Calu3 (cell line): ENCODE results near the gene EVC2. TPM values are rescaled to one million over a fixed set of nuclear protein-coding genes. Genes with fewer than 3 reads are reported as not detected.

Source experiments
- BruUV-seq: library from RNA; stranded (reverse); fragments of 400-500 nt; replicated peaks from 2 replicates; lab custom pipeline; 2021; lab: Mats Ljungman, UMichigan
- CTCF ChIA-PET: fragments of 300-600 bp; sonication (Branson Sonifier 250); formaldehyde crosslinking; loops from one replicate; lab custom pipeline; 2022; ENCODE audit warnings: antibody characterized with exemption; lab: Charles Lee
- DNase-seq: peaks from one replicate; pipeline ENCODE4 v3.0.0; 2022
- H3K27ac Mint-ChIP-seq: one replicate; pipeline ENCODE4 v1.8.0; 2022; ENCODE audit warnings: mixed read lengths; ENCODE audit not compliant: unreplicated experiment
- H3K27me3 Mint-ChIP-seq: one replicate; pipeline ENCODE4 v1.8.0; 2022; ENCODE audit warnings: mixed read lengths; ENCODE audit not compliant: unreplicated experiment
- H3K36me3 Mint-ChIP-seq: one replicate; pipeline ENCODE4 v1.8.0; 2022; ENCODE audit warnings: mild to moderate bottlenecking, moderate library complexity, mixed read lengths; ENCODE audit not compliant: insufficient read depth, unreplicated experiment
- H3K4me1 Mint-ChIP-seq: one replicate; pipeline ENCODE4 v1.8.0; 2022; ENCODE audit warnings: mild to moderate bottlenecking, low read depth, mixed read lengths; ENCODE audit not compliant: unreplicated experiment
- H3K4me3 Mint-ChIP-seq: one replicate; pipeline ENCODE4 v1.8.0; 2022; ENCODE audit warnings: mild to moderate bottlenecking, low read depth, moderate library complexity, mixed read lengths; ENCODE audit not compliant: unreplicated experiment
- H3K9me3 Mint-ChIP-seq: one replicate; pipeline ENCODE4 v1.8.0; 2022; ENCODE audit warnings: low read depth, mixed read lengths; ENCODE audit not compliant: unreplicated experiment
- intact Hi-C: fragments of 100-400 bp; cut with micrococcal nuclease; formaldehyde crosslinking; loops from one replicate; pipeline ENCODE4 v1.10.0; 2022; ENCODE audit not compliant: unreplicated experiment
- total RNA-seq: library from RNA; stranded (reverse); gene quantifications from 2 replicates; pipeline ENCODE4 v1.2.3, GENCODE V29; 2022
- TF ChIP-seq, protein P1 (sequence below): fragments of 200-600 bp; IDR thresholded peaks from one replicate; pipeline ENCODE4 v1.8.0; 2022; ENCODE audit warnings: antibody characterized with exemption; ENCODE audit not compliant: unreplicated experiment

EVC2 gene
- total RNA-seq, 1 experiment from 2014 or later = not detected

DNA sequence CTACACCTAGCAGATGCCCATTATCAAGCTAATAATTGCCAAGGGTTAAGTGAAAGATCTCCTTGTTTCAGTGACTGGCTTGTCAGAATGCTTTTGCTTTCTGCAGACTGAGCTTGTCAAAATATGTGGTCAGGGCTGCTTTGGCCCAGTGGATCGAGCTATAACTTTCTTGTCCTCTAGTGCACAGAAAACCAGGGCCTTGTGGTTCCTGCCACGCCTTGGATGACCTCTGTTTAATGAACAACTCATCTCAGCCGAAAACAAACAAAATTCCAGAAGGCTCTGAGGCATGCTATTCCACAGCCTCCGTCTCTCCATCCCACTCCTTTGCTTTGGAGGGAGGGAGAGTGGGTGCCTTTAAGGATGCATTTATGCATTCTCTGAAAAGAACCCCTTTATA, 14.0 kb upstream of the EVC2 start:
- Mint-ChIP-seq H3K36me3 (no peaks in the 10 kb centered on the region), H3K9me3 (peaks cover 2% of the 10 kb centered on the region), H3K27me3 (no peaks in the 10 kb centered on the region), H3K27ac (no peak overlapping the region), H3K4me3 (no peak overlapping the region), H3K4me1 (no peaks in the 10 kb centered on the region)
- intact Hi-C loops = no loop called here
- CTCF ChIA-PET = no interaction called here
- TF ChIP-seq, protein P1, sequence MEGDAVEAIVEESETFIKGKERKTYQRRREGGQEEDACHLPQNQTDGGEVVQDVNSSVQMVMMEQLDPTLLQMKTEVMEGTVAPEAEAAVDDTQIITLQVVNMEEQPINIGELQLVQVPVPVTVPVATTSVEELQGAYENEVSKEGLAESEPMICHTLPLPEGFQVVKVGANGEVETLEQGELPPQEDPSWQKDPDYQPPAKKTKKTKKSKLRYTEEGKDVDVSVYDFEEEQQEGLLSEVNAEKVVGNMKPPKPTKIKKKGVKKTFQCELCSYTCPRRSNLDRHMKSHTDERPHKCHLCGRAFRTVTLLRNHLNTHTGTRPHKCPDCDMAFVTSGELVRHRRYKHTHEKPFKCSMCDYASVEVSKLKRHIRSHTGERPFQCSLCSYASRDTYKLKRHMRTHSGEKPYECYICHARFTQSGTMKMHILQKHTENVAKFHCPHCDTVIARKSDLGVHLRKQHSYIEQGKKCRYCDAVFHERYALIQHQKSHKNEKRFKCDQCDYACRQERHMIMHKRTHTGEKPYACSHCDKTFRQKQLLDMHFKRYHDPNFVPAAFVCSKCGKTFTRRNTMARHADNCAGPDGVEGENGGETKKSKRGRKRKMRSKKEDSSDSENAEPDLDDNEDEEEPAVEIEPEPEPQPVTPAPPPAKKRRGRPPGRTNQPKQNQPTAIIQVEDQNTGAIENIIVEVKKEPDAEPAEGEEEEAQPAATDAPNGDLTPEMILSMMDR = no peak
- no TSS peak for BruUV-seq
- DNase-seq = no peak

DNA sequence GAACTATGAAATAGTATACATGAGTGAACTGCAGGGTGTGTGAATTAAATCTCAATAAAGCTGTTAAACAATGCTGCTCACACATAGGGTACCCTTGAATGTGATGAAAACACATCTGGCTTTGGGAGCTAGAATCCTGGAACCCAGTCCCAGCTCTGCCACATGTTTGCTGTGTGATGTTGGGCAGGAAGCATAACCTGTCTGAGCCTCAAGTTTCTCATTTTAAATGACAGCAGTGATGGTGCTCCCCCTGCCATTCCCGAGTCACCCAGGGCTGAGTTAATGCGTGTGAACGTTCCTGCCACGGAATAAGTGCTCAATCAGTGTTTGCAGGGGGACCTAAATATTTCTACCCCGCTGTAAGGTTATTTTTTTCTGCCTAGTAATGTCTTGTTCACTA, 13.6 kb upstream of the EVC2 start:
- H3K27me3 Mint-ChIP-seq = no peaks in the 10 kb centered on the region
- H3K4me3 Mint-ChIP-seq = no peak overlapping the region
- H3K27ac Mint-ChIP-seq = no peak overlapping the region
- H3K9me3 Mint-ChIP-seq = peaks cover 4% of the 10 kb centered on the region
- intact Hi-C loops = no loop called here
- H3K4me1 Mint-ChIP-seq = no peaks in the 10 kb centered on the region
- no peaks in the 10 kb centered on the region for H3K36me3 Mint-ChIP-seq
- no TSS peak for BruUV-seq
- CTCF ChIA-PET = no interaction called here
- TF ChIP-seq, protein P1 = no peak
- no peak for DNase-seq

DNA sequence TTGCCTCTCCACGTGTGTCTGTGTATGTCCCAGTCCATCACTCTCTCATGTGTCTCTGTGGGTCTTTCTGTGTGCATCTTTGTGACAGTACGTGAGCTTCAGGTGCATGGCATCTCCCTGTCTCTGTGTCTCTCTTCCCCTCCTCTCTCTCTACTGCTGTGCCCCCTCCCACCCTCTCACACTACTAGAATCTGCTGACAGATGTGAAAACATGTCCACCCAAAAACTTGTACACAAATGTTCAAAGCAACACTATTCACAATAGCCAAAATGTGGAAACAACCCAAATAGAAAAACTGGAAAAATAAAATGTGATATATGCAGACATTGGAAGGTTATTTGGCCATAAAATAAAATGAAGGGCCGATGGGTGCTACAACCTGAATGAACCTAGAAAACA, 12.6 kb upstream of the EVC2 start:
- H3K36me3 Mint-ChIP-seq = no peaks in the 10 kb centered on the region
- no peaks in the 10 kb centered on the region for H3K4me1 Mint-ChIP-seq
- no TSS peak for BruUV-seq
- no peak for DNase-seq
- no peak overlapping the region for H3K27ac Mint-ChIP-seq
- TF ChIP-seq, protein P1 = no peak
- CTCF ChIA-PET = no interaction called here
- no peak overlapping the region for H3K4me3 Mint-ChIP-seq
- H3K27me3 Mint-ChIP-seq = no peaks in the 10 kb centered on the region
- peaks cover 7% of the 10 kb centered on the region for H3K9me3 Mint-ChIP-seq
- intact Hi-C loops = no loop called here

DNA sequence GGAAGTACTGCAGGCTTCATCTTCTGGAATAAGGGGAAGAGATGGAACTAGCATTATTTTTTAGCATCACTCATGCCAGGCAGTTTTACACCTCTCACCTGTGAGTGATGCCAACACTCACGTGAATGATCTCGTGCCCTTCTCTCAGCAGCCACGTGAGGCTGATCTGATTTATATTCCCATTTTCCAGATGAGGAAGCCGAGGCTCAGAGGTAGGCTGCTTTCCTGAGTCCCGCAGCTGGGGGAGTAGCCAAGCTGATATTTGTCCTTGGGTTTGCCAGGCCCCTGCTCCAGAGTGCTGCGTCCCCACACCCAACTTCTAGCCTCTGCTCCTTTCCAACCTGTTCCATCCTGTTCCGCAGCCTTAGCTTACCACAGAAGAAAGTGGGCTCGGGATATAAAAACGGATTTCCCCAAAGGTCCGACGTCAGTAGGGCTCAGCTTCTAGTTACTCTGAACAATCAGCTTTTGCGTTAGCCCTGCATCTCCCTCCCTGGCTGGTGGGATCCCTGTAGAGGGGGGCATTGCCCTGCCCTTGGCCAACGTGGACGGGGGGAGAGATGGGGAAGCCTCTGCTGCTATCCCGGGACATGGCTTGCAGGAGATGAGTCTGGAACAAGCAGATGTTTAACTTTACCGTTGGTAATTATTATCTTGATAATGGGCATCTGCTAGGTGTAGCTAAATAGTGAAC, 11.9 kb upstream of the EVC2 start:
- no TSS peak for BruUV-seq
- intact Hi-C loops = no loop called here
- DNase-seq = no peak
- peaks cover 7% of the 10 kb centered on the region for H3K9me3 Mint-ChIP-seq
- H3K4me1 Mint-ChIP-seq = no peaks in the 10 kb centered on the region
- H3K27me3 Mint-ChIP-seq = no peaks in the 10 kb centered on the region
- no peak overlapping the region for H3K27ac Mint-ChIP-seq
- H3K36me3 Mint-ChIP-seq = no peaks in the 10 kb centered on the region
- TF ChIP-seq, protein P1 = no peak
- H3K4me3 Mint-ChIP-seq = no peak overlapping the region
- CTCF ChIA-PET = no interaction called here
